SK-N-SH (cell line): Measurements from ENCODE around the gene UST. TPM values are rescaled to one million over a fixed set of nuclear protein-coding genes. Genes with fewer than 3 reads are reported as not detected.

Source experiments
- CTCF ChIA-PET: fragments of 300-600, 350-600 bp; formaldehyde crosslinking; extraction: SDS; loops from one replicate; lab custom pipeline; 2021; lab: Yijun Ruan, JAX
- POLR2A ChIA-PET: fragments of 350-600 bp; sonication (Branson Sonifier 250); formaldehyde crosslinking; extraction: SDS; loops from one replicate; lab custom pipeline; 2020; ENCODE audit warnings: antibody characterized with exemption, inconsistent platforms; lab: Yijun Ruan, JAX
- DNase-seq: peaks from one replicate; pipeline ENCODE4 v3.0.0; 2012
- H2AFZ ChIP-seq: fragments of 200-600 bp; sonication (generic); 2 replicates; pipeline ENCODE4 v1.8.1; 2016; ENCODE audit warnings: antibody characterized with exemption, mild to moderate bottlenecking, low read depth
- H3F3A ChIP-seq: fragments of 200-600 bp; sonication (generic); replicated peaks from 2 replicates; pipeline ENCODE3; 2016; ENCODE audit warnings: antibody characterized with exemption, mild to moderate bottlenecking; ENCODE audit not compliant: insufficient read depth
- H3K27ac ChIP-seq, 2 experiments: fragments of 200-500 bp in 1 of 2; fragments of 200-600 bp in 1 of 2; sonication (Bioruptor generic) in 1 of 2; sonication (generic), shearing (Covaris generic) in 1 of 2; 2 replicates each; pipeline versions ENCODE4 v1.5.1 to v1.6.1; 2014 to 2016; ENCODE audit warnings: low read depth in 2 of 2, inconsistent platforms in 1 of 2, low read length in 1 of 2, mild to moderate bottlenecking in 1 of 2, mixed read lengths in 1 of 2
- H3K27me3 ChIP-seq: fragments of 200-600 bp; sonication (generic), shearing (Covaris generic); 2 replicates; pipeline ENCODE4 v1.6.1; 2016; ENCODE audit warnings: mixed run types; ENCODE audit not compliant: insufficient read depth
- H3K36me3 ChIP-seq, 2 experiments: fragments of 200-500 bp in 1 of 2; fragments of 200-600 bp in 1 of 2; sonication (Bioruptor generic) in 1 of 2; sonication (generic) in 1 of 2; replicated peaks in 1 of 2; 2 replicates each; pipeline versions ENCODE3 to v1.5.1; 2014 to 2016; ENCODE audit warnings: low read length in 1 of 2, mild to moderate bottlenecking in 1 of 2; ENCODE audit not compliant: insufficient read depth in 2 of 2, control insufficient read depth in 1 of 2
- H3K4me1 ChIP-seq, 2 experiments: fragments of 200-500 bp in 1 of 2; fragments of 200-600 bp in 1 of 2; sonication (Bioruptor generic) in 1 of 2; sonication (generic), shearing (Covaris generic) in 1 of 2; 2 replicates each; pipeline versions ENCODE4 v1.5.1 to v1.6.1; 2014 to 2016; ENCODE audit warnings: low read depth in 1 of 2, low read length in 1 of 2, mixed run types in 1 of 2; ENCODE audit not compliant: insufficient read depth in 2 of 2, control insufficient read depth in 1 of 2
- H3K4me2 ChIP-seq: fragments of 200-600 bp; sonication (generic), shearing (Covaris generic); 2 replicates; pipeline ENCODE4 v1.6.1; 2017; ENCODE audit warnings: mixed run types
- H3K4me3 ChIP-seq, 2 experiments: fragments of 200-500 bp in 1 of 2; fragments of 200-600 bp in 1 of 2; sonication (Bioruptor generic) in 1 of 2; sonication (generic), shearing (Covaris generic) in 1 of 2; 2 replicates each; pipeline versions ENCODE4 v1.5.1 to v1.8.1; 2014 to 2016; ENCODE audit warnings: low read depth in 2 of 2, inconsistent platforms in 1 of 2, low read length in 1 of 2, mild to moderate bottlenecking in 1 of 2, mixed read lengths in 1 of 2, moderate library complexity in 1 of 2
- H3K79me2 ChIP-seq: fragments of 200-600 bp; sonication (generic); 2 replicates; pipeline ENCODE4 v1.8.1; 2017; ENCODE audit warnings: mild to moderate bottlenecking; ENCODE audit not compliant: insufficient read depth
- H3K9ac ChIP-seq: fragments of 200-600 bp; sonication (generic); 2 replicates; pipeline ENCODE4 v1.6.1; 2017; ENCODE audit warnings: mixed run types
- H3K9me2 ChIP-seq: fragments of 200-600 bp; sonication (generic); 2 replicates; pipeline ENCODE4 v1.6.1; 2017; ENCODE audit warnings: mixed run types
- H3K9me3 ChIP-seq: fragments of 200-600 bp; sonication (generic); 2 replicates; pipeline ENCODE4 v1.6.1; 2017; ENCODE audit warnings: mixed run types, mild to moderate bottlenecking, moderate library complexity
- H4K20me1 ChIP-seq: fragments of 200-600 bp; sonication (generic); 2 replicates; pipeline ENCODE4 v1.6.1; 2017; ENCODE audit warnings: mild to moderate bottlenecking, mixed run types; ENCODE audit not compliant: insufficient read depth
- CHD2 ChIP-seq: fragments of 150-350 bp; IDR thresholded peaks from 2 replicates; pipeline ENCODE4 v1.6.1; 2018; ENCODE audit warnings: low read length; ENCODE audit not compliant: partially characterized antibody
- CTCF ChIP-seq: fragments of 200-600 bp; sonication (generic); IDR thresholded peaks from 2 replicates; pipeline ENCODE4 v1.6.1; 2017; ENCODE audit warnings: antibody characterized with exemption, mild to moderate bottlenecking, moderate library complexity
- EZH2phosphoT487 ChIP-seq: fragments of 200-600 bp; sonication (generic); IDR thresholded peaks from 2 replicates; pipeline ENCODE4 v1.6.1; 2017; ENCODE audit warnings: low read depth, mixed run types, mild to moderate bottlenecking, antibody characterized with exemption, moderate library complexity, borderline replicate concordance
- FOXJ3 ChIP-seq: sonication (generic); formaldehyde crosslinking; IDR thresholded peaks from 2 replicates; pipeline ENCODE4 v1.5.1; 2020; ENCODE audit warnings: mild to moderate bottlenecking, missing genetic modification reagents
- FOXM1 ChIP-seq: IDR thresholded peaks from 2 replicates; pipeline ENCODE4 v1.4.0; 2012; ENCODE audit warnings: low read depth, mild to moderate bottlenecking
- GABPA ChIP-seq: IDR thresholded peaks from 2 replicates; pipeline ENCODE4 v1.4.0; 2012; ENCODE audit warnings: low read depth, mild to moderate bottlenecking
- IRF3 ChIP-seq: fragments of 150-350 bp; IDR thresholded peaks from 2 replicates; pipeline ENCODE4 v1.6.1; 2016; ENCODE audit warnings: mild to moderate bottlenecking, low read depth, low read length
- MAX ChIP-seq: IDR thresholded peaks from 2 replicates; pipeline ENCODE4 v1.4.0; 2012; ENCODE audit warnings: low read depth
- MEF2A ChIP-seq: IDR thresholded peaks from 2 replicates; pipeline ENCODE4 v1.4.0; 2012; ENCODE audit warnings: low read depth, borderline replicate concordance
- NFIC ChIP-seq: IDR thresholded peaks from 2 replicates; pipeline ENCODE4 v1.4.0; 2012; ENCODE audit warnings: borderline replicate concordance
- NRF1 ChIP-seq: IDR thresholded peaks from 2 replicates; pipeline ENCODE4 v1.6.1; 2012; ENCODE audit warnings: low read depth, mild to moderate bottlenecking, low read length
- PBX3 ChIP-seq: IDR thresholded peaks from 2 replicates; pipeline ENCODE4; 2012
- POLR2AphosphoS5 ChIP-seq: IDR thresholded peaks from 2 replicates; pipeline ENCODE4 v1.6.1; 2012; ENCODE audit warnings: low read depth, low read length
- RAD21 ChIP-seq: IDR thresholded peaks from 2 replicates; pipeline ENCODE4 v1.6.1; 2012; ENCODE audit warnings: mild to moderate bottlenecking, low read length
- RCOR1 ChIP-seq: fragments of 150-350 bp; IDR thresholded peaks from 2 replicates; pipeline ENCODE4 v1.6.1; 2017; ENCODE audit warnings: antibody characterized with exemption, low read length
- REST ChIP-seq: IDR thresholded peaks from 2 replicates; pipeline ENCODE4 v1.6.1; 2012; ENCODE audit warnings: mild to moderate bottlenecking, low read depth, low read length, moderate library complexity
- RXRA ChIP-seq: IDR thresholded peaks from 2 replicates; pipeline ENCODE4 v1.4.0; 2012; ENCODE audit warnings: low read depth, mild to moderate bottlenecking, borderline replicate concordance
- TAF1 ChIP-seq: IDR thresholded peaks from 2 replicates; pipeline ENCODE4 v1.6.1; 2012; ENCODE audit warnings: low read depth, mild to moderate bottlenecking, low read length, moderate library complexity, borderline replicate concordance
- TCF12 ChIP-seq: IDR thresholded peaks from 2 replicates; pipeline ENCODE4 v1.4.0; 2012
- USF1 ChIP-seq: IDR thresholded peaks from 2 replicates; pipeline ENCODE4 v1.4.0; 2012; ENCODE audit warnings: low read depth, borderline replicate concordance
- USF2 ChIP-seq: fragments of 150-350 bp; IDR thresholded peaks from 2 replicates; pipeline ENCODE4 v1.6.1; 2017; ENCODE audit warnings: antibody characterized with exemption, low read length, low read depth, borderline replicate concordance
- WGBS: methylation state at CpG from one replicate; pipeline ENCODE4 v1.1.6; 2017; ENCODE audit warnings: low lambda C conversion rate; 5-methylcytosine and 5-hydroxymethylcytosine counted together
- polyA plus RNA-seq, 3 experiments: library from polyadenylated mRNA; depleted of rRNA; stranded (reverse); fragments of >200 nt; gene quantifications; 2 replicates each; pipeline ENCODE4 v1.2.3, GENCODE V29; 2012

The UST gene
- polyA plus RNA-seq, 1 of the 3 experiments (the other 2 are of a cell fraction), result 1.7 TPM

- TF ChIP-seq USF2, result no peak
- peak; percentile 94 for TF ChIP-seq PBX3
- no peak for TF ChIP-seq POLR2AphosphoS5
- no peak for TF ChIP-seq NRF1
- no peak for TF ChIP-seq RXRA
- TF ChIP-seq CHD2, result no peak
- no peak for TF ChIP-seq MEF2A
- no peak for TF ChIP-seq GABPA
- no peak for TF ChIP-seq FOXM1
- TF ChIP-seq, all 33 proteins: peak for 7
These were observed 122.8 kb downstream of the UST start (continued) for GRCh38 chr6:148869585-148869984.

GRCh38 chr6:148873154-148873553 lies 126.3 kb downstream of the UST start:
- Histone ChIP-seq H3K9me2 (no peaks in the 10 kb centered on the region), H3F3A (peaks cover 14% of the 10 kb centered on the region), H3K79me2 (no peaks in the 10 kb centered on the region), H2AFZ (no peak overlapping the region), H3K27me3 (no peaks in the 10 kb centered on the region), H3K4me1 (peaks cover 0 to 4% of the 10 kb centered on the region in 2 experiments; a peak in 1 of 4 replicates), H3K4me3 (no peak overlapping the region), H3K9me3 (no peaks in the 10 kb centered on the region), H3K36me3 (no peaks in the 10 kb centered on the region), H3K4me2 (no peak overlapping the region), H4K20me1 (no peaks in the 10 kb centered on the region), H3K27ac (no peak overlapping the region), H3K9ac (no peak overlapping the region)
- DNase-seq, result no peak
- POLR2A ChIA-PET, result no interaction called here
- 68% methylated on average over 4 of the region's 4 CpGs for WGBS
- CTCF ChIA-PET, result interaction anchor here (0.6 kb wide), 1 partner anchor 1196 kb away, joined by 3 read pairs; no protein-coding TSS in a partner anchor
- TF ChIP-seq USF1 (no peak), RXRA (no peak), RCOR1 (no peak), GABPA (no peak), RAD21 (no peak), TAF1 (no peak), MAX (no peak), NFIC (no peak), FOXJ3 (no peak), REST (no peak), EZH2phosphoT487 (no peak), IRF3 (no peak), NRF1 (no peak), MEF2A (no peak), CTCF (no peak), TCF12 (no peak)
